Measurements from ENCODE around the gene MUC5B.

- TF ChIP-seq EZH2 (IDR thresholded peaks at IDR 0.05; ENCODE audit: low read length, missing control alignments) (no peak), CTCF (conservative IDR thresholded peaks at IDR 0.05 in 1 of 2, IDR thresholded peaks at IDR 0.05 in 1 of 2; ENCODE audit: low read depth in 1 of 2, low read length in 2 of 2) (peak in 1 of 2 donors; percentile 14)
Observed at GRCh38 chr11:1226986-1227550, 4.2 kb downstream of the MUC5B start.
